GM19438 (cell line): ENCODE data around the gene ACTG1.

Source experiments
- ATAC-seq: cut with Tn5 transposase; IDR thresholded peaks from one replicate; pipeline ENCODE4 v1.9.1; 2021; ENCODE audit warnings: low read depth; ENCODE audit not compliant: unreplicated experiment

Gene ACTG1

DNA sequence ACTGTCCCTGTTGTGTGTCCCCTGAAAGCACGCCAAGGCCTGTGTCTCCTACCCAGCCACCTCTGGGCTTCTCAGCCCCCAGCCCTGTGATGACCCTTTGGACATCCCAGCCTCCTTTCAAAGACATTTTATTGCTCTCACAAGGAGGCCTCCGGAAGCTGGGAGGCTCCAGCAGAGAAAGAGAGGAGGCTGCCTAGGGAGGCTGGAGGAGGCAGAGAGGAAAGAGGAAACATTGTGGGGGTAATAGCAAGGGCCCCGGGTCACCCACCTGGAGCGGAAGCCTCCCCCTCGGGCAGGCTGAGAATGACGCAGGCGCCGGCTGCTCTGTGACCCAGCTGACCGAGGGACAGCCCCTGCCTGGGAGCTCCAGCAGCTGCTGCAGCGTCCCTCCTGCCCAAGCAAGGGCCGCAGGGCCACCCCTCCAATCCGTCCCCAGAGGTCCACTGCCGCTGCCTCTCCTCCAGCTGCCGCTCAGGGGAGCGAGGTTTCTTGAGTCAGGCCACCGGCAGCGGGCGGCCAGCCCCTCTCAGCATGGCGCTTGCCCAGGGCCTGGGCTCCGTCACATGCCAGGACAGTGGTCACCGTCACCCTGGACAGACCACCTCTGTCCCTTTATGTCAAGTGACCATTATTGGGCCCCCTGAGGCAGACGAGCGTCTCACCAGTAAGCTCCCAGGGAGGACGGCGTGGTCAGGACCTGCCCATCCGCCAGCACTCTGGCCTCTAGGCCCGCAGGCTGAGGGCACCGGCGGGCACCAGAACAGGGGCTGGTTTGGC is 29.3 kb downstream of the ACTG1 start:
- ATAC-seq: no peak

DNA sequence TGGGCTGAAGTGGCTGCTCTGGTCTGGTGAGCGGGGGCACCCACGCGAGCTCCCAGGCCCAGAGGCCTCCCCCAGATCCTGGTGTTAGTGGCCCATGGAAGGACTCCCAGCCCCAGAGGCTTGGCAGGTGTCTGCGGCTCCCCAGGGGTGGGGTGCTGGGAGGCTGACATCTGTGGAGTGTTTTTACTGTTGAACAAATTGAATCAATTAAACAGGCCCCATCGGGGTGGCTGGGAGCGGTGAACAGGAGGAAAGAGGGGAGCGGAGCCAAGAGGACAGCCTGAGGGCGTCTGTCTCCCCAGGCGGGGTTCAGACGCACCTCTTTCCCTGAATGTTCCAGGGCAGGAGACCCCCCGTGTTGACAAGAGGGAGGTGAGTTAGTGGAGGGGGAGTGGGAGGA is 29.9 kb downstream of the ACTG1 start:
- no peak for ATAC-seq

DNA sequence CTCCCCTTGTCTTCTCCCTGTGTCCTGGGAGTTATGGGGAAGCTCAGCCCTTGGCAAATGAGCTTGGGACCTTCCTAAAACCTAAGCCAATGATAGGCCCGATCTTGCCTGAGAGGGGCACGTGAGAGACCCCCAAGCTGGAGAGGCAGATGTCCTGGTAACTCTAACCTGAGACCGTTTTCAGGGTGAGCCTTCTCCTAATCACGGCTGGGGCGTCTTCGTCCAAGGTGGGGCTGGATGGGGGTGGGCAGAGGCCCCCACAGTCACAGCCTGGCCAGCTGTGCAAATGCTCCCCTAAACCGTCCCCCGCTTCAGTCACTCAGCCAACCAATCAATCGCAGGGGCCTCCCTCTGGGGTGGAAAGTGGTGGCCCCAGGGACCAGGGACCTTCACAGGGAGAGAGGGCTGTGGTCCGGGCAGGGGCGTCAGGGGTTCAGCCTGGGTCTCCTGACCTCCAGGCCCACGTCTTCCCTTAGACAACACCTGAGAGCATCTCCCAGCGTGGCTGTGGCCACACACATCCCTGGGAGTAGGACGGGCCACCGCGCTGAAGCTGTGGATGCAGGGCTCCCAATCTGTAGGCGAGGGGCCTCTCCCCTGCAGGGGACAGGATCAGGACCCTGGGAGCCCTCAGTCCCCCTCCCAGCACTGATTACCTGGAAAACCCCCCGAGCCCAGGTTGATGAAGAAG is 30.6 kb downstream of the ACTG1 start:
- ATAC-seq: no peak

DNA sequence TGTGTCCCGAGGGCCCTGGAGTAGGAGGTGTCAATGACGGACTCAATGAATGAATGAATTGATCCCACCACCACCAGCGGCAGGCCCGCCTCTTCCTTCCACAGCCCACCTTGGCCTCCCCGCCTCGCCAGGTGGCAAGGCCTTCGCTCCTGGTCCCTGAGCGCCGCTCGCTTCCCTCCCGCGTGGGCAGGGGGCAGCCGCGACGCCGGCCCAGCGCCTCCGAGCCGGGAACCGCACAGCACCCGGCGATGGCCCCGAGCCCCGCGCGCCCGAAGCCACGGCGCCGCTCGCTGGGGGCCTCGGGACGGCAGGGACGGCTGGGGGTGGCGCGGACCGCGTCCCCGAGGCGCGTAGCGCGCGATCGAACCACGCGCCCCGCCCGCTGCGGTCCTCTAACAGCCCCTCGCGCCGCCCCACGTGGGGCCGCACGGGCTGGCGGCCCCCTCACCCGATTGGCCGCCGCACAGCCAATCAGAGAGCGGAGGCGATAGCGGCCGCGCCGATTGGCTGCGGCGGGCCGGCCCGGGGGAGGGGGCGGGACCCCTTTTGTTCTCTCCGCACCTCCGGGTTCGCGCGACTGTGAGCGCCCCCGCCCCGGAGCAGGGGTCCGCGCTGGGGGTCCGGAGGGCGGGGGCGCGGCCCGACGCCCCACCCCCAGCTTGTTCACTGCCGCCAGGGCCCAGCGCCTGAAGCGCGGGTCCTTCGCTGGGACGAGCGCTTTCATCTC is 31.4 kb downstream of the ACTG1 start:
- no peak for ATAC-seq

DNA sequence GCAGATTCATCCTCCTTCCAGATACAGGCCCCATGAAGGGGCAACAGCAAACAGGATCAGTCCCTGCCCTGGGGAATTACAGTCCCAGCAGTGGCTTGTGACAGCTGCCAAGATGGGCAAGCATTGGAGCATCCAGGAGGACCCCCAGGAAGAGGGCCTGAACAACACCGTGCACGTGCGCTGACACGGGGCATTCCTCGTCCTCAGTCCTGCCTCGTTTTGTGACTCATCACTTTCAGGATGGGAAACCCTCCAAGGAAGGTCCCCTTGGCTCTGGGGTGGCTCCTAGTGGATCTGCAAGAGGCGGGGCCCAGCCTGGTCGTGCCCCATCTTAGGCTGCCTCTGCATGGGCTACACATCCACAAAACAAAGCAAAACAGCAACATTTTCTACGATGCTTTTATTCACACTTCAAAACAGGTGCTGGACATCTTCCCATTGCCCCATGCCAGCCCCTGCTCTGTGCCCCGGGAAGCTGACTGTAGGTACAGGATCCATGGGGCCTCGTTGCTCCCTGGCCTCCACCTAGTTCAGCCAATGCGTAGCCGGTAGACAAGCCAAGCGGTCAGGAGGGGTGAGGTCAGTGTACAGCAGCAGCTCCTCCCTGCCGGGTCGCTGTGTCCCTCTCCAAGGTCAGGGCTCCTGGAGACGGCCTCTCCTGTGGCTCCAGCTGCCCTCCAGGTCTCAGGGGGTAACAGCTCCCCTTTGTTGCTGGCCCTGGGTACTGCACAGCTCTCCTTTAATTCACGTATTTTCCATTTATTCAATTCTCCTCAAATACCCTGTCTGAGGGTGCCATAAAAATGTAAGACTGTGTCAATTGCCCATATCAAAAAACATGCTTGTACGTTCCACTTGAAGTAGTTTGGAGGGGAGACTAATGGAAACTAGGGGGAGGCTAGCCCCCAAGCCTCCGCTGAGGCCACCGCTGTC is 32.2 kb downstream of the ACTG1 start:
- no peak for ATAC-seq

DNA sequence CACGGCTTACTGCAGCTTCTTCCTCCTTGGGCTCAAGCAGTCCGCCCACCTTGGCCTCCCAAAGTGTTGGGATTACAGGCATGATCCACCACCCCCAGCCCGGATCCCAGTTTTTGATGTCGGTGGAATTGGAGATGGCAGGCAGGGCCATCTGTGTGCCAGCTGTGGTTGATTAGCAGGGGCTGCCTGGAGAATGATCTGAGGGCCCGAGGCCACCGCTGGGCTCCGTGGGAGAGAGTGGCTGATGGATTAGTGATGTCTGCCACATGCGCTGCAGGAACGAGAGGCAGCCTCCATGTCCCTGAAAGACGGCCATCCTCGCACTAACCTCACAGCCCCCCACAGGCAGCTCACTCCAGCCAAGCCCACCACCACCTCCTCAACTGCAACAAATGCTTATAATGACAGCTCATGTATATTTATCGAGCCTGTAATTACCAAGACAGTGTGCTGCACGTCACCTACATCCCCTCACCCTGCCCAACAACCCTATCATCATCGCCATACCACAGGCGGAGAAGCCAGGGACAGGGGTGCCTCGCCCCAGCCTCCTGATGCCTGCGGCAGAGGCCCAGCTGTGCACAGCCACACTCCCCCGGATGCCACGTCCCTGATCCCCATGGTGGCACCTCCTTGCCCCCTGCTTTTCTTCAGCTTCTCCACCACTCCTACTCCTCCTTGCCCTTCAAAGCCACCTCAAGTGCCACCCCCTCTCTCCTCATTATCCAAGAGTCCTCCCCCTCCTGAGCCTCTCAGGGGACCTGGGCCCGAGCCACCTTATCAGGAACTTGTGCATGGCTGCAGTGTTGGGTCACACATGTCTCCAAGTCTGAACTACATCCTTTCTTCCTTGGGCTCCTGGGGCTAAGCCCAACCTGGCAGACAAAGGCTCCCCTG is 33.2 kb downstream of the ACTG1 start:
- ATAC-seq: no peak

DNA sequence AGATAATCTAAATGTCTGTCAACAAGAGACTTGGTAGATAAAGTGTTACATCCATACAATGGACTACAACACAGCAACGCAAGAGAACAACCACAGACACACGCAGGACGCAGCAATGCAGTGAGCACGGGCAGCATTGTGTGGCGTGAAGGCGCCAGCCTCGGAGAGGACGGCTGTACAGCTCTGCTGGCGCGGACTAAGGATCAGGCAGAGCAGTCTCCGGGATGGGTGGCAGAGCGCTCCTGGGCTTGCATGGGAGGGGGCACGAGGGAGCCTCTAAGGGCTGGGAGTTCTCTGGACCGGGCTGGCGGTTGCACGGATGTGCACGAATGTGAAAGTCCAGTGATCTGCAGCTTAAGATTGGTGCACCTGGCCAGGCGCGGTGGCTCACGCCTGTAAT is 34.5 kb downstream of the ACTG1 start:
- no peak for ATAC-seq

DNA sequence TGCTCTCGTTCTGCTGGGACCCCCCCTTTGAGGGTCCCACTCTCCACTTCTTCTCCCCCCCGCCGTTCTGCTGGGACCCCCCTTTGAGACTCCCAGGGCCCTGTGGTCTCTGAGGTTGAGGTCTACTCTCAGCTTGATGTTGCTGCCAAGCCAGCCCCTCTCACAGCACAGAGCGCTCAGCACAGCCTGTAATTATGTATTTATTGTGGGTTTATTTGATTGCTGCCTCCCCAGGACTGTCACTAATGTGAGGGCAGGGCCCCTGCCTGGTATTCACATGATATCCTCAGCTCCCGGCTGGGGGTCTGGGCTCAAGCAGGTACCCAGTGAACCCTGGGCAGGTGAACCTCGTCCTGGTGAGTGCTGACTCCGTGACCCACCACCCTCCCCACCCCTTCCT is 35.4 kb downstream of the ACTG1 start:
- ATAC-seq: no peak

DNA sequence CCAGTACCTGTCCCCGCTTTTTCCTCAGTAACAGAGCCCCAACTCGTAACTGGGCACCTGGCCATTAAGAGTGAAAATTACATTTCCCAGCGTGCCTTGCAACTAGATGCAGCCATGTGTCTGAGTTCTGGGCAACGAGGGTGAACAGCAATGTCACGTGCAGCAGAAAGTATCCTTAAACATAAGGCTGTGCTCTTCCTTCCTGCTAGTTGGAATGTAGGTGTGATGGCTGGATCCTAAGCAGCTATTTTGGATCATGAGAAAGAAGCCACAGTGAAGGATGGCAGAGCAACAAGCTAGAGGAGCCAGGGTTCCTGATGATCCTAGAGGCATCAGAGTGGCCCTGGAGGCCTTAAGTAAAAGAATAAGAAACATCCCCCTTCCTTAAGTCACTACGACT is 36.0 kb downstream of the ACTG1 start:
- ATAC-seq: no peak

DNA sequence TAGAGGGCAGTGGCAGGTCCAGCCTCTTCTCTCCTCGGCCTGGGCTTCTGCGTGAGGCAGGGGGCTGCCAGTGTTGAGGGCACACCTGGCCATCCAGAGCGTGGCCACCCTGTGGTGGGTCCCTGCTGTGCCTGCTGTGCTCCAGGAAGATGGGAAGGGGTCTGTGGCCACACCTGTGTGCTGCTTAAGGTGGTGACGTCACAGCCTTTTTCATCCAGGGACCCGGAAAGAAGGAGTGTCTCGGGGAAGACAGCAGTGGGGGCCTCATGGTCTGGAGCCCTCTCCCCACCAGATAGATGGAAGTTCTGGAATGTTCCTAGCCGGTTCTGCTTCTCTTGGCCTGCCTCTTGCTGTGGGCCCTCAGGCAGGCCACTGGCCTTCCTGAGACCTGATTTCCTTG is 36.5 kb downstream of the ACTG1 start:
- no peak for ATAC-seq

DNA sequence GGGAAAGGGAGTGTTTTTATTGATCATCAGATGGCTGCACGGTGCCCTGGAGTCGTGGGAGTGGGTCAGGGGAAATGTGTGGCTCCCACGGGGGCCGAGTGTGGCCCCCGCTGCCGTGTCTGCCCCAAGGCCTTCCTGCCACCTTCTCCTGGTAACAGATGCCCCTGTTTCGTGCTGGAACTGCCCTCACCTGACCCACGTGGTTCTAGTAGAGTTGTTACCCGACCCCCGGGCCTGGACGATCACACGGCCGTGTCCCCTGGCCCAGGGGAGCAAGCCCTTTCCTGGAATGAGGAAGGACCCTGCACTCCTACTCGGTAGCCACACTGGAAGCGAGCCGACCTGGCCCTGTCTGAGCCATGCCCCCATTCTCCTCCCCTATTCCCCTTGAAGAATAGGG is 37.6 kb downstream of the ACTG1 start:
- no peak for ATAC-seq

DNA sequence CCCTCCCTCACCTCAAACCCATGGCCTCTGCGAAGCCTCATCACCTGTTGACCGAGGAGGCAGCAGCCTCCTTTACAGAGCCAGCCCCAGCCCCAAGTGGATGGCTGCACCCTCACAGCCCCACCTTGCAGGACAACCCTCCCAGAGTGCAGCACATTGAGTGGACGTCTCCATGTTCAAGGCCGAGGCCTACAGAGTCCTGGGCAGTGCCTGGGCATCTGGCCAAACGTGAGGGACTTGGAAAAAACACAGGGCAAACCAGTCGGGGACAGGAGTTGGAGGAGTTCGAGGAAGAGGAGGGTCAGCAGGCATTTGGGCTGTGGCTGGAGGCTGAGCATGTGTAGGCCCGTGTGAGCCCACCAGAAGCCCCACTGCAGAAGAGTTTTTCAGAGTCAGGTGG is 39.6 kb downstream of the ACTG1 start:
- no peak for ATAC-seq

DNA sequence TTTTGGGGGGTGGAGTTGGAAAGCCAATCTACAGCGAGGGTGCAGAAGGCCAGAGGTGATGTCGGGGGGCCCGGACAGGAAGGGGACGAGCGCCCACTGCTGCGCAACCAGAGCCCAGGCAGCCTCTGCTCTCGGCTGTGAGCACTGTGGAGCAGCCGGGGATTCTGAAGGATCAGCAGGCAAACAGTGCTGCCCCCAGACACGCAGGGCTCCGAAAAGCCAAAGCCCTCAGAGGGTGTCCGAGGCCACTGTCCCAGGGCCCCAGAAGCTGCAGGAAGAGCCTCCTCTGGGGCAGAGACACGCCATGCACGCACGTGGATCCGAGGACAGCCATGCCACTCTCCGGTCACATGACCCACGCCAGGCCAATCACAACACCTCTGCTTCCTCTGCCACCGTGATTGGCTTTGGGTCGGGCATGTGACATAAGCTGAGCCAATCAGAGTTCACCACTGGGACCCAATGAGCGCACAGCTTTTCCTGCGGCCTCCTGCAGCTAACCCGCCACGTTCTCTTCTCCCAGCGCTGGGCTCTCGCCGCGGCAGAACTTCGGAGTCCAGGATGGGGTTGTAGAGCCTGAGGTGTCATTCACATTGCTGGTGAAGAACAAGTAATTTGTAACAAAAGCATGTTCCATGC is 40.7 kb downstream of the ACTG1 start:
- no peak for ATAC-seq

DNA sequence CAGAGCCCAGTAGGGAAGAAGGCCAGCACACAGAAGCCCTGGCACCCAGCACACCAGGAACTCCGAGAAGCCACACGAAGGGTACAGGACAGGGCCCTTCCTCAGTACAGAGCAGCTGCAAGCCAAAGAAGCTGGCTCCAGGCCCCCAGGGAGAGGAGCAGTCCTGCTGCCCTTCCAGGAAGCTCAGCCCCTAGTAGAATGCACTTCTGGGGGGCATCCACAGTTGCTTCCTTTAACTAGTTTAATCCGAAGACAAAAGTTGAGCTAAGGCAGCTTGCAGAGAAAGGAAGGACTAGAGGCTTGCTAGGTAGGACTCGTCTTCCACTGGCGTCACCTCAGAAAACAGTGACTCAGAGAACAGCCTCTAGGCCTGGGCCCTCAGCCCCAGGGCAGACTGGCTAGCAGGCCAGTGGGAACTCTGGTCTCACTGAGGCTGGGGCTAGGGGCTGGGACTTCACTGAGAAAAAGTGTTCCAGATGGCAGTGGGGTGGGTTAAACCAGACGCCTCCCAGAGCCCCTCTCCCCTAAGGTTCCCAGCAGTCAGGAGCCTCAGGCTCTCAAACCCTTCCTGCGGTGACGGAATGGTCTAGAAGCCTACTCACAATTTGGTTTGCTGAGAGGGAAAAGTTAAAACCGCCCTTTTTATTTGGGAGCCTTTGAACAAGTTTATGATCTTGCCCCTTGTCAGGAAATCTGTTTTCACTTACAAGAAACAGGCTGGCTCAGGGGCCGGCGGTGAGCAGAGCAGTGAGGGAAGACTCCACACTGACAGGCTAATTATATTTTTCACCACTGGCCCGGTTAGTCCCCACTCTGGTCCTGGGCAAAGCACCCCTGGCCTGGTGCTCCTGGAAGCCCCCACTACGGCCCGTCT is 41.4 kb downstream of the ACTG1 start:
- ATAC-seq: no peak

DNA sequence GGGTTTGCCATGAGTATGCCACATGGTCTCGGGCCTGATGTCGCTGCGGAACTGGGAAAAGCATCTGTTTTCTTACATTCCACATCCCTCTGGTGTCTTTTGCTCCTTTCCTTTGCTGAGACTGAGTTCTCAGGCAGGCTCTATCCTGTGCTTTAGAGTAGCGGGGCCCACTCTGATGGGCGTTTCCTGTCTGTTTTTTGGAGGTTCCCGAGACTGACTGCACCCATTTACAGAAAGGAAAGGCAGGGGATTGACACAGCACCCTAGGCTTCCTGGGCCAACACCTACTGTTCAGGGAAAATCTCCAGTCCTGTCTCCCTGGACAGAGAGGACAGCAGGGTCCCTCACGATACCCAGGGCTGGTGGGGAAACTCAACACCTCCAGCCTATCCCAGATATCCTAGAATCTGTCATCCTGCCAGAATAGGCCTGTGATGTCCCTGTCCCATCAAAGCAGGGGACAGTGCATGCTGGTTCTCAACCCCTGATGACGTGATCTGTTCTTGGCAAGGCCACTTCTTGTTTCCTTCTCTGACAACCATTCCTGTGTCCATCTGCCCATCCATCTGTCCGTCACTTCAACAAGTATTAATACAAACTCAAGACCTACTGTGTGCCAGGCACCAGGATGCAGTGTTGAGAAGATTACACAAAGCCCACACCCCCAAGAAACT is 42.2 kb downstream of the ACTG1 start:
- no peak for ATAC-seq

DNA sequence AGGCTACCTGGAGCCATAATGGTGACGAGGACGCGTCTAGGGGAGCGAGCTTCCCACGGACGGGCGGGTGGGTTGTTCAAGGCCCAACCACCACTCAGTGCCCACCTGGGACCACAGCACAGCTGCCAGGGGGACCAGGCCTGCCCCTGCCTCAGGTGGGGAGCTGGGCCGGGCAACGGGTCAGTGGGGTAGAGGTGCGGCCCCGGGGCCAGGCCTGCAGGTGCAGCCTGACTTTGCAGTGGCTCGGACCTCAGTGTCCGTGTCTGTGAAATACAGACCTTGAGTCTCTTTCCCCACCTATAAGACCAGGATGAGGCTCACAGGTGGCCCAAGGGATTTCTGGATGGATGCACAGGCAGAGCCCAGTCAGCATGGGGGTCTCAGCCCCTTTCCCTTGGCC is 43.3 kb downstream of the ACTG1 start:
- ATAC-seq: no peak

DNA sequence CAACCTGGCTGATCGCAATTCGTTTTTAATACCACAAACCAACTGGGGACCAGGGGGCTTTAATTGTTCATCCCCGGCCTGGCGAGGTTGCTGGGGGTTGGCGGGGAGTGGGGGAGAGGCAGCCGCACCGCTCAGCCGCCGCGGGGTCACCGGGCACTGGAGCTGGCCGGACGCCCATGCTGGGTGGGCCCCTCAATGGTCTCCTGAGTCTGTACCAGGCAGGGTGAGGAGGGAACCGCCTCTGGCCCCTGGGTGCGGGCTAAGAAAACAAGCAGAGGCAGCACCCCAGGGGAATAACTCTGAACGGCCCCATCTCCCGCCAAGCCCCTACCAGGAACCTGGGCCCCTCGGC is 43.9 kb downstream of the ACTG1 start:
- ATAC-seq: no peak
